ENCODE results near the gene CYB5D1.

DNA sequence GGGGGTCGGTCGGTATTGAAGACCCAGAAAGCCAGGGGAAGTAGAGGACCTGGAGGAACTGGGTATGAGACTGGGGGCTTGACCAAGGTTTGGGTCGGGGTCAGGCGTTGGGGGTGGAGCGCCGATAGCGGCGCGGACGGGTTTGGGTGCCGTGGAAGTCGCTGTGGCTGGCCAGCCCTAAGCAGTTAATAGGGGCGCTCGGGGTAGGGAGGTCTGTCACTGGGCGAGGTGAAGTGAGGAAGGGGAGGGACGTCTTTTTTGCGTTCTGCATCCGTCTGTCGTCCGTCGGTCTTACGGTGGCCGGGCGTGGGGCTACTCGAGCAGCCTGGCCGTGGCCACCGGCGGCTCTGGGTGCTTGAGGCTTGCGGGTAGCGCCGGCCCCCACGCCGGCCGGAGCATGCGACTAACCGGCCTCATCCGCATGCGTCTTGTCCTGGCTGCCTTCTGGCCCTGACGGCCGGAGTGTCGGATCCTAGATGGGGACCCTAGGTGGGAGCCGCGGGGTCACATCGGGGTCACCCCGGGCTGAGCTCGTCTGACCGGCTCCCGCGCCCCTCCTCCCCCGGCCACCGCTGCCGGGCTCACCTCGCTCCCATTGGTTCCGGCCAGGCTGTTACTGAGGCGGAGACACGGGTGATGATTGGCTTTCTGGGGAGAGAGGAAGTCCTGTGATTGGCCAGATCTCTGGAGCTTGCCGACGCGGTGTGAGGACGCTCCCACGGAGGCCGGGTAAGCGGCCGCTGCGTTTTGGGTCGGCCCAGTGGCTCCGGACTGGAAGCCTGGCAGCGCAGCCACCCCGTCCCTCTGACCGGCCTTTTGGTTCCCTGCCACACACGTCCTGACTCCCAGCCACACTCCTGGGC is 13.3 kb upstream of the CYB5D1 start:
- TF ChIP-seq, protein P1, sequence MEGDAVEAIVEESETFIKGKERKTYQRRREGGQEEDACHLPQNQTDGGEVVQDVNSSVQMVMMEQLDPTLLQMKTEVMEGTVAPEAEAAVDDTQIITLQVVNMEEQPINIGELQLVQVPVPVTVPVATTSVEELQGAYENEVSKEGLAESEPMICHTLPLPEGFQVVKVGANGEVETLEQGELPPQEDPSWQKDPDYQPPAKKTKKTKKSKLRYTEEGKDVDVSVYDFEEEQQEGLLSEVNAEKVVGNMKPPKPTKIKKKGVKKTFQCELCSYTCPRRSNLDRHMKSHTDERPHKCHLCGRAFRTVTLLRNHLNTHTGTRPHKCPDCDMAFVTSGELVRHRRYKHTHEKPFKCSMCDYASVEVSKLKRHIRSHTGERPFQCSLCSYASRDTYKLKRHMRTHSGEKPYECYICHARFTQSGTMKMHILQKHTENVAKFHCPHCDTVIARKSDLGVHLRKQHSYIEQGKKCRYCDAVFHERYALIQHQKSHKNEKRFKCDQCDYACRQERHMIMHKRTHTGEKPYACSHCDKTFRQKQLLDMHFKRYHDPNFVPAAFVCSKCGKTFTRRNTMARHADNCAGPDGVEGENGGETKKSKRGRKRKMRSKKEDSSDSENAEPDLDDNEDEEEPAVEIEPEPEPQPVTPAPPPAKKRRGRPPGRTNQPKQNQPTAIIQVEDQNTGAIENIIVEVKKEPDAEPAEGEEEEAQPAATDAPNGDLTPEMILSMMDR (IDR thresholded peaks at IDR 0.05) = peak in 3 of 6 experiments; percentile 1 to 7 (median 4)
- peak in 3 of 4 donors; percentile 62 to 92 (median 91) for TF ChIP-seq POLR2A (IDR thresholded peaks at IDR 0.05)
